ENCODE results near the gene TMEM131. TPM values are rescaled to one million over a fixed set of nuclear protein-coding genes. Genes with fewer than 3 reads are reported as not detected.

The TMEM131 gene
- total RNA-seq, 4 donors from 2014 or later, result 10.3 to 39.2 (median 20.0) TPM

DNA sequence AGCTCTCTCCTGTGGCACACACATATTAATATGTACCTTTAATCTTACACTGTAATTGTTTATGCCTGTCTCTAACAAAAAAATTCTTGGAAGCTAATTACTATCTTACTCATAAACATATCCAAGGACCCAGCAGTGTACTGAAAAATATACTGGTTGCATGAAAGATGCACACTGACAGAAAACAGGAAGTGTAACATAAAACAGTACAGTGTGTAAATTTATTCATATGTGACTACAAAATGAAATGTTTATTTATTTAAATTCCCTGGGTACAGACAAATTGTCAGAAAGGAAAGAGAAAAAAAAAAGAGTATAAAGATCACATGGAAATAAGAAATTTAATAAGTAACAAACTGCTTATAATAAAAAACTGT, 28.5 kb downstream of the TMEM131 start:
- in situ Hi-C loops (cut with MboI; ENCODE audit: low sequenced_read_pairs in 4 of 4) (no loop called here), intact Hi-C loops (cut with DNase I; ENCODE audit: low total_unique reads) (no loop called here)
- Histone ChIP-seq H3K9me3 (no peaks in the 10 kb centered on the region), H3K4me1 (peaks cover 59 to 70% of the 10 kb centered on the region in 2 donors), H3K27ac (peak overlapping the region; percentile 58 to 70 (median 61)), H3K36me3 (no peaks in the 10 kb centered on the region), H3K27me3 (no peaks in the 10 kb centered on the region), H3K4me3 (no peak overlapping the region)
- ATAC-seq, result no peak
- no peak for TF ChIP-seq POLR2A (IDR thresholded peaks at IDR 0.05)
- TF ChIP-seq, protein P1, sequence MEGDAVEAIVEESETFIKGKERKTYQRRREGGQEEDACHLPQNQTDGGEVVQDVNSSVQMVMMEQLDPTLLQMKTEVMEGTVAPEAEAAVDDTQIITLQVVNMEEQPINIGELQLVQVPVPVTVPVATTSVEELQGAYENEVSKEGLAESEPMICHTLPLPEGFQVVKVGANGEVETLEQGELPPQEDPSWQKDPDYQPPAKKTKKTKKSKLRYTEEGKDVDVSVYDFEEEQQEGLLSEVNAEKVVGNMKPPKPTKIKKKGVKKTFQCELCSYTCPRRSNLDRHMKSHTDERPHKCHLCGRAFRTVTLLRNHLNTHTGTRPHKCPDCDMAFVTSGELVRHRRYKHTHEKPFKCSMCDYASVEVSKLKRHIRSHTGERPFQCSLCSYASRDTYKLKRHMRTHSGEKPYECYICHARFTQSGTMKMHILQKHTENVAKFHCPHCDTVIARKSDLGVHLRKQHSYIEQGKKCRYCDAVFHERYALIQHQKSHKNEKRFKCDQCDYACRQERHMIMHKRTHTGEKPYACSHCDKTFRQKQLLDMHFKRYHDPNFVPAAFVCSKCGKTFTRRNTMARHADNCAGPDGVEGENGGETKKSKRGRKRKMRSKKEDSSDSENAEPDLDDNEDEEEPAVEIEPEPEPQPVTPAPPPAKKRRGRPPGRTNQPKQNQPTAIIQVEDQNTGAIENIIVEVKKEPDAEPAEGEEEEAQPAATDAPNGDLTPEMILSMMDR (IDR thresholded peaks at IDR 0.05 in 4 of 5, conservative IDR thresholded peaks at IDR 0.05 in 1 of 5), result no peak
- no peak for DNase-seq

DNA sequence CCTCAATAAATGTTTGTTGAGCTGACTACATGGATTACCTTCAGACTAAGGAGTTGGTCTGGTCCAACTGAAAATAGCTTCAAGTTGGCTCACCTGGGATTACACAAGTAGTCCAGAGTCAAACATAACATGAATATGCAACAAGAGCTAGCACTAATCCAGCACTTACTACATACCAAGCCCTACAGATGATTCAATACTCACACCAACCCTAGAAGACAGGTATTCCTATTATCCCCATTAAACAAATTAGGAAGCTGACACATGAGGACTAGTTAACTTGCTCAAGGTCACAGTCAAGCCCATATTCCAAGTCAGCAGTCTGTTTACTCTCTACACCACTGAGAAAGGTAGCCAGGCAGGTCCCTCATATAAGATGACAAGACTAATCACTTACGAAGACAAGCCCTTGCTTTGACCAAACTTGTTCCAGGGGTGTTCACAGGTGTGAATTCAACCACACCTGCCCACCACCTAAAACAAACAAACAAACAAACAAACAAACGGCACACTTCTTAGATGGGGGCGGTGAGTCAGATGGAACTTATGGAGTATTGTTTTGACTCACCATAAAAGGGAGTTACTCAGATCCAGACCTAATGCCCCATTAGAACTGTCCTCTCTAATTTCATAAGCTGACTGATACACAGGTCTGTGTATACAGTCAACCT, 29.1 kb downstream of the TMEM131 start:
- TF ChIP-seq POLR2A (IDR thresholded peaks at IDR 0.05), result no peak
- TF ChIP-seq, protein P1 (IDR thresholded peaks at IDR 0.05 in 4 of 5, conservative IDR thresholded peaks at IDR 0.05 in 1 of 5), result no peak
- no peak overlapping the region for H3K4me3 ChIP-seq
- DNase-seq (no peak), ATAC-seq (peak; percentile 65 to 88)
- in situ Hi-C loops (cut with MboI; ENCODE audit: low sequenced_read_pairs in 4 of 4), result no loop called here
- no peaks in the 10 kb centered on the region for H3K9me3 ChIP-seq
- H3K27ac ChIP-seq, result peak overlapping the region; percentile 58 to 70 (median 61)
- H3K27me3 ChIP-seq, result no peaks in the 10 kb centered on the region
- intact Hi-C loops (cut with DNase I; ENCODE audit: low total_unique reads), result no loop called here
- H3K4me1 ChIP-seq, result peaks cover 59 to 67% of the 10 kb centered on the region in 2 donors
- no peaks in the 10 kb centered on the region for H3K36me3 ChIP-seq

DNA sequence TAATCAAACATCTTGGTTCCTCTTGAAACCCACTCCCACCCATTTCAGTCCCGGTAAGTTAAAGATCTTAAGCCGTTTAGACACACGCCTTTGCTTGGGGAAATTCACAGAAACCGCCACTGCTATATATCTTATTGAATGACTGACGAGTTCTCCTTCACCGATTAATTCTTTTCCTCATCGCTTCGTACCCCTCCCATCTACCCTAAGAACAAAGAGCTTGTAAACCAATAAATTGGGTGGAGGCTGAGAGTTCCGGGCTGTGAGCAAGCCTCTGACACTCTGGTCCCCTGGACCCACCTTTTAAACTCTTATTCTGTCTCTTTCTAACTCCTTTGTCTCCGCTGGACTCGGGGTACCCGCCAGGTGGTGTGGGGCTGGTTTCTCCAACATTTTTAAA, 30.6 kb downstream of the TMEM131 start:
- in situ Hi-C loops (cut with MboI; ENCODE audit: low sequenced_read_pairs in 4 of 4), result no loop called here
- Histone ChIP-seq H3K9me3 (no peaks in the 10 kb centered on the region), H3K4me3 (no peak overlapping the region), H3K27me3 (no peaks in the 10 kb centered on the region), H3K36me3 (no peaks in the 10 kb centered on the region), H3K27ac (no peak overlapping the region), H3K4me1 (peaks cover 50 to 65% of the 10 kb centered on the region in 2 donors)
- intact Hi-C loops (cut with DNase I; ENCODE audit: low total_unique reads), result no loop called here
- ATAC-seq (no peak), DNase-seq (no peak)
- TF ChIP-seq, protein P1 (IDR thresholded peaks at IDR 0.05 in 4 of 5, conservative IDR thresholded peaks at IDR 0.05 in 1 of 5), result no peak
- TF ChIP-seq POLR2A (IDR thresholded peaks at IDR 0.05), result no peak

DNA sequence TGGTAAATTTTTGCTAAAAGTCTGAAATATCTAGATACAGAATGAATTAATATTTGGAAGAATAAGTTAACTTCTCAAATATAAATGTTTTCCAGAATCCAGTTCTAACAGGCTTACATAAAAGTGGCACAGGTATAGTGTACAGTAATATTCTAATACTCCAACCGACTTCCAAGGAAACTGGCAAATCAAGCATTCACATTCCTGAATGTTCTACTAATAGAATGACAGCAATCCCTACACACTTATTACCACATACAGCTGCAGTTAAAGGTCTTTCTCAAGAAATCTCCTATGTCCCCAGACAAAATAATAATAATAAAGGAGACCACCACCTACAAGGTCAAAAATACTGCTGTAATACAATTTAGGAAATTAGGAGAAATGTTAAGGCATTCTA, 31.9 kb downstream of the TMEM131 start:
- Histone ChIP-seq H3K4me3 (no peak overlapping the region), H3K27ac (peak overlapping the region in 2 of 4 donors; percentile 11 to 24), H3K9me3 (no peaks in the 10 kb centered on the region), H3K4me1 (peaks cover 53 to 63% of the 10 kb centered on the region in 2 donors), H3K36me3 (no peaks in the 10 kb centered on the region), H3K27me3 (no peaks in the 10 kb centered on the region)
- in situ Hi-C loops (cut with MboI; ENCODE audit: low sequenced_read_pairs in 4 of 4), result no loop called here
- ATAC-seq, result no peak
- intact Hi-C loops (cut with DNase I; ENCODE audit: low total_unique reads), result no loop called here
- TF ChIP-seq, protein P1 (IDR thresholded peaks at IDR 0.05 in 4 of 5, conservative IDR thresholded peaks at IDR 0.05 in 1 of 5), result no peak
- no peak for TF ChIP-seq POLR2A (IDR thresholded peaks at IDR 0.05)
- no peak for DNase-seq

DNA sequence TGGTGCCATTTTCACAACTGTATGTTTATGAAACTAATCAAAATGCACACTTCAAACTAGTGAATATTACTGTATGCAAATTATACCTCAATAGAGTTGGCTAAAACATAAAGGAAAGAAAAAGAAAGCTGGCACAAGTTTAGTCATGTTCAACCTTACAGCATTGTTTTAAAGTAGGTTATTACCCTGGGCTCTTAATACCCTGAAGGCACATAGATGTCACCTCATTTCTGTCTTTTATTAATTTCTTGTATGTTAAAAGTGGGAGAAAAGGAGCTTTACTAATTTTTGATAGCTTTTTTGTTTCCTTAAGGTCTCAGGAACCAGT, 32.7 kb downstream of the TMEM131 start:
- Histone ChIP-seq H3K27ac (peak overlapping the region in 1 of 4 donors; percentile 5), H3K4me1 (peaks cover 51 to 62% of the 10 kb centered on the region in 2 donors), H3K4me3 (no peak overlapping the region), H3K27me3 (no peaks in the 10 kb centered on the region), H3K9me3 (no peaks in the 10 kb centered on the region), H3K36me3 (no peaks in the 10 kb centered on the region)
- DNase-seq (no peak), ATAC-seq (no peak)
- in situ Hi-C loops (cut with MboI; ENCODE audit: low sequenced_read_pairs in 4 of 4) (no loop called here), intact Hi-C loops (cut with DNase I; ENCODE audit: low total_unique reads) (no loop called here)
- no peak for TF ChIP-seq POLR2A (IDR thresholded peaks at IDR 0.05)
- TF ChIP-seq, protein P1 (IDR thresholded peaks at IDR 0.05 in 4 of 5, conservative IDR thresholded peaks at IDR 0.05 in 1 of 5), result no peak
